GM18907 (cell line): Measurements from ENCODE around the gene NUDT14.

Source experiments
- ATAC-seq: cut with Tn5 transposase; IDR thresholded peaks from one replicate; pipeline ENCODE4 v1.9.1; 2021; ENCODE audit warnings: mild to moderate bottlenecking, moderate library complexity; ENCODE audit not compliant: unreplicated experiment

Gene NUDT14

DNA sequence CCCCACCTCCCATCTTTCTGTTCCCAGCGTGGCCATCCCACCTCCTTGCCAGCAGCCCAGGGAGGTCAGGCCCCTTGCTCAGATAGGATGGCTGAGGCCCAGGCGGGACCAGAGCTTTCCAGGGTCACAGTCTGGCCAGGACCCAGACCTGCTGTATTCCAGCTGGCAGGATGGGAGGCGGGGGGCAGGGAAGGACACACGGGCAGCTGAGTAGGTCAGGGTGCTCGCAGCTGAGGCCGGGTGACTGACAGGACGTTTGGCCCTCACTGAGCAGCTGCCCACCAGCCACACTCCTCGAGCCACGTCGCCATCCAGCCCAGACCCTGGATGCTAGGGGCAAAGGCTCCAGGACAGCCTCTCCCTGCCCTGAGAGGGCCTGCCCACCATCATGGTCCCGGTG is 4.0 kb downstream of the NUDT14 start:
- ATAC-seq = no peak

DNA sequence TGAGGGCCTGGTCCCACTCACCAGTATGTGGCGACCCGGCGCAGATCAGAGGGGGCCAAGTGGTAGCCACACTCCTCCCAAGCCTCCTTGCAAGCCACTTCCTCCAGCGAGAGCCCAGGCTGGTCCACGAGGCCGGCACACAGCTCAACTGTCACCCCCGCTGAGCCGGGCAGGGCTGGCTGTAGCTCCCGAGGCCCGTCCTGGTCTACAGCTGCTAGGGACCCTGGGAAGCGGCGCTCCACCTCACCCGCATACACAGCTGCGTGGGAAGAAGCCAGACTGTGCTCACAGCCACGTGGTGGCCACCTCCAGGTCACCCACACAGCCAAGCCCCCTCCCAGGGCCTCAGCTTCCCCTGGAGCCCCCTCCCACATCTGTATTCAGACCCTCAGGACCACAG is 4.6 kb downstream of the NUDT14 start:
- no peak for ATAC-seq

DNA sequence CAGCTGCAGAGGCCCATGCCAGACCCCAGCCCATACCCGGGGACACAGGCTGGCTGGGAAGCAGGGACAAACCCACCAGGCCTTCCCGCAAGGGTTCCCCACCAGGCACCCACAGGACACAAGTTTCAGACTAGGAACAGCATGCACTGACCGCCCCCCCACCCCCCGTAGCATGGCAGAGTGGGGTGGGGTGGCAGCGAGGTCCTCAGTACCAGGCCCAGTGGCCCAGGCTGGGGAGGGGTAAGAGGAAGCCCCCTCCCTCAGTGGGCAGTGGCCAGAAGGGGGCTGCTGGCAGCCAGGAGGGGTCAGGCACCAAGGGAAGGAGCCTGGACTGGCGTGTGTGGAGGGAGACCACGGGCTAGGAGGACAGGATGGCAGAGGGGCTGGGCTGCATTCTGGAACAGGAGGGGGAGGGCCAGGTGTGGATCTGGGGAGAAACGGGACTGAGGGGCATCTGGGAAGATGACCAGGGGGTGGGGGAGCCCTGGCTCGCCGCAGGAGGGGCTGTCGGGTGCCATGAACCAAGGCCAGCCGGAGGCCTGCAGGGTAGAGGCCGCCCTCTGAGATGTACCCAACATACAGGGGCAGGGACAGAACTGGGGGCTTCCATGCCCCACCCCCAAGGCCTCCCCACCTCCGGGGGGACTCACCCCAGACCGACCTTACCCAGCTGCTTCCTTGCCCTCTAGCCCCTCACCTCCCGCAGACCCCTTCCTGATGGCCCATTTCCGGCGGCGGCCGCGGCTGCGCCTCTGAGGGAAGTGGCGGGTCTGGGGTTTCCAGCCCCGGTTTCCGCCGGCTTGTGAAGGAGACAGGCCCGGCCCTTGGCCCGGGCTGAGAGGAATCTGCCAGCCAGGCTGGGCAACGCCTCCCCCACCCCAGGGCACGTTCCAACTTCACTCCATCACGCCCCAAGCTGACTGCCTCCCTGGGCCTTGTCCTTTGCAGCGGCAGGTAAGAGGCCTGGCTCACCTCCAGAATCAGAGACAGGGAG is 6.9 kb downstream of the NUDT14 start:
- ATAC-seq = no peak

DNA sequence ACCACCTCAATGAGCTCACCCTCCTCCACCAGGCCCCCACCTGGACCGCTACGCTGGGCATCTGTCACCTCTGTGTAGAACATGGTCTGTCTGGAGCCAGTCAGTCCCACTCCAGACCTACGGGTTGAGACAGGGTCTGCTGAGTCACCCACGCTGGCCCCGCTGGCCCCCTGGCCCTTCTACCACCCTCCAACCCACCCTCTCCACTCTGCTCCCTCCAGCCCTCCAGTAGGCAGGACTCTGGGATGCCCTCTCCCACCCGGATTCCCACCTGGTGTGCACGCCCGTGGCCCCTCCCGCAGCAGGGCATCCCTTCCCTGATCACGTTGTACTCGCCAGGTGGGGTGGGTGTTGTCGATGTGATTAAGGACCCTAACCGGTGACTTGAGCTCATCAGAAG is 8.0 kb downstream of the NUDT14 start:
- ATAC-seq = no peak

DNA sequence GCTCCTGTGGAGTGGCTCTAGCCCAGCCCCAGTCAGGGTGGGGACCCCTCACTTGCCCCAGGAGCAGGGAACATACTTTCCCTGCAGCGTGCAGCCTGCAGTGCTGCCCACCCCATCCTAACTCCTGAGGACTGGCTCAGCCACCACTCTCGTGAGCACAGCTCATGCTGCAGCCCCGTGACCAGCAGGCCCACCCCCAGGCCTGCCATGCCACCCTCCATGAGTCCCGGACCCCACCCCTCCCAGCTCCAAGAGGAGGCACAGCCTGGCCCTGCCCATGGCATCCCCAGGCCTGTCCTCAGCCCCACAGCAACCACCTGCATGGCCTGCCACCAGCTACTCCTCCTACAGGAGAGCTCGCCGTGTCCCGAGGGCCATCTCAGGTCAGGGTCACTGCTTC is 8.6 kb downstream of the NUDT14 start:
- ATAC-seq = no peak

DNA sequence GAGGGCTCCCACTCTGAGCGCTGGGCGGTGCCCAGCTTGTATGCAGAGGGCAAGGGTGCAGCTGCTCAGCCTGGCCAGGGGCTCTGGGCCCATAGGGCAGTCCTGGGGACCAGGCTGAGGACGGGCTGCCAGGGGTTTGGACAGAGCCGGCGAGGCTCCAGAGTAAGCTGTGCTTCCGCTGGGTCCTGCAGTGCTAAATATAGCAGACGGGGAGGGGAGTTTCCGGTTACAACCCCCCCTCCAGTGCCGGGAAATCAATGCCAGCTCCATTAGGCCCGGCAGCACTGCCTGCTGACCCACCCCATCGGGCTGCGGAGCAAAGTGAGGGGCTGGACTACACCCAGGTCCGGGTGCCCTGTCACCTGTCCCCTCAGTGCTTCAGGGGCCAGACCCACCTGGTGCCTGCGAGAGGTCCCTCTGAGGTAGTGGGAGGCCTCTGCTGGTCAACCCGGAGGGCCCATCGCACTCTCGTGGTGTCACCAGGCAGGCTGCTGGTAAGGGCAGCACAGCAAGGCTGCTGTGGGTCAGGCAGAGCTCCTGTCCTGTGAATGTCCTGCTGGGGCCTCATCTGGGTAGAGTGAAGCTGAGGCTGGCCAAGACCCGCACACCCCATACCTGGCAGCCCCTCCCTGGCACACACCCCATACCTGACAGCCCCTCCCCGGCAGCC is 10.0 kb downstream of the NUDT14 start:
- no peak for ATAC-seq

DNA sequence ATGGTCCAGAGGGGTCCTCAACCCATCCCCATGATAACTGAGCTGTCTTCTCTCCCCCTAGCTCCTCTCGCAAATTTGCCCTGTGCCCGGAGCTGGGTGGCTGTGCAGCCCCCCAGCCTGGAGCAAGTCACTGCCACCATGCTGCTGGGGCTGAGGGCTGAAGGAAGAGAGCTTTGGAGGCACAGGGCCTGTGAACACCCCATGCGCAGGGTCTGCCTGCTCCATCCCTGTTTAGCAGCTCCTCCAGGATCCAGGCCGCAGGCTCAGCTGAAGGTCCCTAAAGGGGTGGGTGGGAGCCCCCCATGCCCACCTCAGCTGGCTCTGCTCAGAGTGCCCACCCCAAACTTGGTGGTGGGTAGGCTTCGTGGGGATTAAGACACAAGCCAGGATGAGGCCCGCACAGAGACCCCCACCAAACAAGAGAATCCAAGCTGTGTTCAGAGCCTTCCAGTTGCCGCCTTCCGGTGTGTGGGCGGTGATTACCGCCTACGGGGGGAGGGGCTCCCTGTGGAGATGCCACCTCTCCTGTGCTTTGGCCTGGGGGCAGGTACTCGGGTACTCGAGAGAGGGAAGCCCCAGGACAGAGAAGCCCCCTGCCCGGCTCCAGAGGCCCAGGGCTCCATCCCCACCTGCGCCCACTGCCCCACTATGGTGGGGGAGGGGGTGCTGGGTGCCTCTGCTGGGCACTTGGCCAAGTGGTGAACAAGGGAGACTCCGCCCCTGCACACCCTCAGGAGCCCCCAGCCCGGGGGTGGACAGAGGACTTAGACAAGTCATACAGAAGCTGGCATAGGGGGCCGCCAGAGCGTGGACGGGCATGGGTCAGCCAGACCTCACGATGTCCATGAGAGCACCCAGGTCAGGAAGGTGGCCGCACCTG is 11.1 kb downstream of the NUDT14 start:
- ATAC-seq = no peak

DNA sequence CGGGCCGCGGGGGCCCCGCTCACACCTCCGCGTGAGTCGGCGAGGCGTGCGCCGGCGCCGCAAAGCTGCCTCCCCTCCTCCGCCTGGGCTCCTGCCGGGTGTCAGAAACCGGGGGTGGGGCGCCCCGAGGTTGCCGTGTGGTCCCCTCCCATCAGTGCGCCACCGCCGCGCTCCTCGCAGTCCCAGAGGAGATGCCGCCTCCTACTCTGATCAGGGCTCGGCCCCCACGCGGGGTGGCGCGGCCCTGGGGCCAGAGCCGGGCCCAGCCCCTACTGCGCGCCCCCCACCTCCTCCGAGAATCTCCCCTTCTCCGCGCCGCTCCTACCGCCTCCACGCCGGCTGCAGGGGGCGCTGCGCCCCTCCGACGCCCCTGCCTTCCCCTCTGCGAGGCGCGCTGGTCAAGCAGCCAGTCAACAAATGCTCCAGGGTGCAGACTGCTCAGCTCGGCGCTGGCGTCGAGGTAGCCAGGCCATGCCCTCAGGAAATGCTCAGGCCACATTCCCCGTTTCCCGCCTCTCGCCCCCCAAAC is 12.1 kb downstream of the NUDT14 start:
- ATAC-seq = no peak

DNA sequence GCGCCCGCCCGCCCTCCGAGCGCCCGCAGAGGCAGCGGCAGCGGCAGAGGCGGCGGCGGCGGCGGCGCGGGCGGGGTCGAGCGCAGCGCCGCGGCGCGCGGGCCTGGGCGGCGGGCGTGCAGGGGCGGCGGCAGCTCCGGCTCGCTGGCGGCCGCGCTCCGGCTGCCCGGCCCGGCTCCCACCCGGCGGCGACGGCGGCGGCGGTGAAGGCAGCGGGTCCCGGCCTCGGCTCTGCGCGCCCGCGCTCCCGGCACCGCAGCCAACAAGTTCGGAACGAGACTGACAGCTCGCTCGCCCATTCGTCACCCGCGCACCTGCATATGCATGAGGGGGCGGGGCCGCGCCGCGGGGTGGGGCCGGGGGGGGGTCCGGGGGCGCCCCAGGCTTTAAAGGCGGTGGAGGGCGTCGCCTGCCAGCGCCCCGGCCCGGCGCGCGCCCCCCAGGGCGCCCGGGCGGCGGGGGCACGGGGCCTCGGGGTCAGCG is 12.6 kb downstream of the NUDT14 start, which contains the start of gene JAG2:
Gene JAG2, minus strand, starts transcription at position 281 of the 483 bp plus-strand sequence. CDS start 356 bp downstream, outside the sequence.
- ATAC-seq = no peak

DNA sequence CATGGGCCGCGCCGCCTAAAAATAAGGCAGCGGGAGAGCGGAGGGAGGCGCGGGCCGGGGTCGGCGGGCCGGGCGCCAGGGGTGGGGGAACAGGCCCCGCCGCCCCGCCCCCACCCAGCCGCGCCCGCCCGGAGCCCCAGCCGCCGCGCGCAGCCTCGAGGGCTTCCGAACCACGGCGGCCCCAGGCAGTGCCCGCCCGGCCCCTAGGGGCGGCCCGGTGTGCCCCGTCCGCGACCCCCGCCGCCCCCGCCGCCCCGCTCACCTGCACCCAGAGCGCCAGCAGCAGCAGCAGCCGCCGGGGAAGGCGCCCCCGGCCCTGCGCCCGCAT is 13.1 kb downstream of the NUDT14 start:
- ATAC-seq = no peak

DNA sequence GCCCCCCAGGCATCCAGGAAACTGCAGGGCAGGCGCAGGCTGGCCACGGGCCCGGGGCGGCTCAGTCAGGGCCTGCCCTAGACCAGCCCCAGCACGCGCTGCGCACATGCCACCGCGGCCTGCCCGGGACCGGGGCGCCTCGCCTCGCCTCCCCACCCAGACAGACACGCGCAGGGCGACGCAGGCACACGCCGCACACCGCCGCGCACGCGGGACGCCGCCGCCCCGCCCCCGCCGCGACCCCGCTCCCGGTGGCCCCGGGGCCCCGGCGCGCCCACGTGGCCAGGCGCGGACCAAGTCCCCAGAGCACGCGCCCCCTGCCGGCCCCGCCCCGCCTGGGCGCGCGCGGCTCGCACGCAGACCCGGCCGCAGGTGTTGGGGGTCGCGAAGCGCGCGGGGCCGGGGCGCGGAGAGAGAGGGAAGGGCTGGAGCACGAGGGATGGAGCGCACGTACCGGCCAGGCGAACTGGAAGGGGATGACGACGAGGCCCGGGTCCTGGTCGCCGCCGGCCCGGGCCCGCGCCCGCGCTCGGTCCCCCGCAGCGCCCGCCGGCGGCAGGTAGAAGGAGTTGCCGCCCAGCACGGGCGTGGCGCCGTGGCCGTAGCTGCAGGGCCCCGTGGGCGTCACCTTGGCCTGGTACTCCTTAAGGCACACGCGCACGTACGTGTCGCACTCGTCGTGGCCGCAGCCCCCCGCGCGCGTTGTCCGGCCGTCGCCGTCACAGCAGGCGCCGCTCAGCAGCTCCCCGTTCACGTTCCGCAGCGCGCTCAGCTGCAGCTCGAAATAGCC is 13.6 kb downstream of the NUDT14 start:
- no peak for ATAC-seq

DNA sequence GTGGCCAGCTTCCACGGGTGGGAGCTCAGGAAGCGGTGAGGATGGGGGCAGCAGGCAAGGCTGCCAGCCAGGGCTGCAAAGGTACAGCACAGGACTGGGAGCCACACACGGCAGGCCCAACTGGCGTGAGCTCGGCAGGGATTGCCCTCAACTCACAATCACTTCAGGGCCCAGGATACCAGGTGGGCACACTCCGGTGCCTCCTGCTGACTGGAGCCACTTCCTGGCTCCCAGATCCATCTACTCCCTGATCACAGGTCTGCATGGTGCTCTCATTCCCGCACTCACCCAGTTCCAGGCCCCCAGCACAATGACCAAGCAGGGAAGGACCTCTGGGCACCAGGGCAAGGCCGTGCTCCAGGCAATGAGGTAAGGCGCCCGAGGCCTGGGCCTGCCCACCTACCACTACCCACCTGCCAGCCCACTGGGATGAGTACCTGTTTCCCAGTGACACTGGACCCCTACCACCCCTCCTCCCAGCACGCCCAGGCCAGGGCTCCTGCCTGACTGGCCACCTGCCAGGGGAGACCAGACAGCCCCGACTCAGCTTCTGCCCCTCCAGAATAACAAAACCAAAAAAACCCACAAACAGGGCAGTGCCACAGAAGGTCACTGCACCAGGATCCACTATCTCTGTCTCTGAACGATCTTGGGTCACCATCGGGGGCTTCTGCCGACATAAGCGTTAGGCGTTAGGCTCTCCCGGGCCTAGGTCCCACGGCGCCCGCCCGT is 14.4 kb downstream of the NUDT14 start:
- ATAC-seq = no peak

DNA sequence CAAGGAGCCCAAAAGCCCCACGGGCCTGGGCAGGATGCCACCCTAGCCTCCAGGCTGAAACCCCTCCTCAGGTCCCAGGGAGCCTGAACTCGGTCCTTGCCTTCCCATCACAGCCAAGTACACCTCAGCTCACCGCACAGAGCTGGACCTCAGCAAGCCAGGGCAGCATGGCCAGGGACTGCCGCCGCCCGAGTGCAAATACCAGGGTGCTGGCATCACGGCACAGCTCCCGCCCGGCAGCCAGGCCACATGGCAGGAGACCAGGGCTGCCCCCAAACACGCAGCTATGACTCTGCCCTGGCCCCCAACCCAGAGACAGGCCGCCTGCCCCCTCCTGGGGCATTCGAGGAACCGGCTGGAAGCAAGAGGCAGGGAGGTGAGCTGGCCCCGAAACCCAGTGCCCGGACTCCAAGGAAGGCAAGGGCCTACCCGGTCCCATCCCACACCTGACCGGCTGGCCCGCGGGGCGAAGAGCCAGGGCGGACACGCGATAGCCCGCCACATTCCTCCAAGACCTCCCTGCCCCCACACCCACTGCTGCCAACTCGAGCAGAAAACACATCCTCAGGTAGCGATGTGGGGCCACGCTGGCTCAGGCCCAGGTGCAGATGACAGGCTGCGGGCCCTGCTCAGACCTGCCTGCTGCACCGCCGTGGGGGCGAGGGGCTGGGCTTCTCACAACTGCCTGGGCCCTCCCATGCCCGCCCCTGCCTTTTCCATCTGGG is 15.2 kb downstream of the NUDT14 start:
- no peak for ATAC-seq

DNA sequence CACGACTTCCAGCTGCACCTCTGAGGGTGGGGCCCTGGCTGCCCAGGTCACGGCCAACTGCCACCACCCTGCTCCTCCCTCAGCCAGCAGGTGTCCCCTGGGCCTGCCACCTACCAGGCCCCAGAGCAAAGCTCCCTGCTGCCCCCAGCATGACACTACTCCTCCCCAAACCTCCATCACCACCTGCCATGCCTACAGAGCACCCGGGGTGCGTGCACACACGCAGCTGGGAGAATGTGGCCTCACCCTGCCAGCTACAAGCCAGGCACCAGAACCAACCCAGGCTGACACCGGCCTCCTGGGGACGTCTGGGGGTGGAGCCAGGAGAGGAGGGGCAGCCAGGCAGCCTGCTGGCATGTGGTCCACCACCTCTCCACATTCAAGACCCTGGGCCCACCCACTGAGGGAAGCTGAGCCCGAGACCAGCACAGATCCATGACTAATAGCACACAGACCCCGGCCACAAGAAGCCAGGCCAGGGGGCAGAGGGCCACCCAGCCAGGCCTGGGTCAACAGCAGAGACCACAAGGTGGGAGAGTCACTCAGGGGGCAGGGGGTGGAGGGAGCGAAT is 15.9 kb downstream of the NUDT14 start:
- ATAC-seq = no peak

DNA sequence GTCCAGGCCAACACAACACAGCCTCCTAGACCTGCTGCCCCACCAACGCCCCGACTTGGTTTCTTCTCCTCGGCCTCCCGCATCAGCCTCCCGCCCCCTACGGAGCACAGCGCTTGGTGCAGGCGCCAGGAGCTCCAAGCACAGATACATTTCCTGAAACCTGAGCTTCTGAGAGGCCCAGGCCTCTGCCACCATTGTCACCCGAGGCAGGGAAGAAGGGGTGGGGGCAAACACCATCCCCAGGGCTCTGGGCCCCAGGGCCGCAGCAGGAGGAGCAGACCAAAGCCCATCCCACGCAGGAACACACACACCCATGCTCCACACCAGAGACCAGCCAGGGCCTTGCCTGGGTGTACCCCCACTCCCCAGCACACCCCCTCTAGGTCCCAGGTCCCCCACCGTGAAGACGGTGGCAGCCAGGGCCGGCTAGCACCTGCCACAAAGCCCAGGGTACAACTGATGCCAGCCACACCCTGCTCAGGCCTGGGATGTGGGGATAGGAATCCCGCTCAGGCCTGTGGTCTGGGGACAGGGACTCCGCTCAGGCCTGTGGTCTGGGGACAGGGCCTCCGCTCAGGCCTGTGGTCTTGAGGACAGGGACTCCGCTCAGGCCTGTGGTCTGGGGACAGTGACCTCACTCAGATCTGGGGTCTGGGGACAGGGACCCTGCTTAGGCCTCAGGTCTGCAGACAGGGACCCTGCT is 17.9 kb downstream of the NUDT14 start:
- no peak for ATAC-seq

DNA sequence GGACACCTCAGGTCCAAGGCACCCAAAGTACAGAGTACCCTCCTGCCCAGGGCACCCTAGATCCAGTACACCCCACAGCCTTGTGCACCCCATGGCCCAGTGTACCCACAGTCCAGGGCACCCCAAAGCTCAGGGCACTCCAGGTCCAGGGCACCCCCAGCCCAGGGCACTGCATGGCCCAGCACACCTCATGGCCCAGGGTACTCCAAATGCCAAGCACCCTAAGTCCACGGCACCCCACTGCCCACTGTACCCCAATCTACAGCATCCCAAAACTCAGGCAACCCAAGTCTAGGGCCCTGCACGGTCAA is 18.5 kb downstream of the NUDT14 start:
- ATAC-seq = no peak

DNA sequence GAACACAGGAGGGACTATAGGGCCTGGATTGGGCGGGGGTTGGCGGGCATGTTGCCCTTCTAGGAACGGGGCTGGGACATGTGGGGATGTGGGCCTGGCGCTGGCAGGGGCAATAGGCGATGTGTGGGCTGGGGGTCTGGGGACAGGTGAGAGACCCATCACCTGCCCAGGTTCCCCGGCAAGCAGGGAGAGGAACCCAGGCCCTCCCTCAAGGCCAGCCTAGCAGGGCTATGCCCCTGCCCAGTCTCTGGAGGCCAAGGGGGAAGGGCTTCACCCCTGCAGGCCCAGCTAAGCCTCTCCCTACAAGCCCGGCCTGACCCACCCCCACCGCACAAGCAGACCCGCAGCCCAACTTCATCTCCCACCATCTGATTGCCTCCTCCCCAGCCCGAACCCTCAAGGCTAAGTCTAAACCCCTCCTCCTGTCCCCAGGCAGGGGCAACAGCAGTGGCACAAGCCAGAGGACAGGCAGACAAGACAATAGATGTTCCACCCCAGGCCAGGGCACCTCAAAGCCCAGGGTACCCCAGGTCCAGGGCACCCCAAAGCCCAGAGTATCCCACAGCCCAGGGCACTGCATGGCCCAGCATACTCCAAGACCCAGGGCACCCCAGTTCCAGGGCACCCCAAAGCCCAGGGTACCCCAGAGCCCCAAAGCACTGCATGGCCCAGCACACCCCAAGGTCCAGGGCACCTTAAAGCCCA is 19.0 kb downstream of the NUDT14 start:
- ATAC-seq = no peak
